NAMALWA (cell line): Measurements from ENCODE around the gene CBX4.

Source experiments
- DNase-seq: peaks from one replicate; pipeline ENCODE4 v3.0.0-alpha.2; 2015; ENCODE audit warnings: low spot score

The CBX4 gene

GRCh38 chr17:79799174-79799537, 40.1 kb downstream of the CBX4 start:
- no peak for DNase-seq

- no peak for DNase-seq
Observed at GRCh38 chr17:79798299-79799173, 40.7 kb downstream of the CBX4 start.

GRCh38 chr17:79797492-79798298, 41.5 kb downstream of the CBX4 start:
- peak; percentile 55 for DNase-seq

GRCh38 chr17:79796763-79797491, 42.3 kb downstream of the CBX4 start, which contains the start of gene CBX8:
Gene CBX8, minus strand, starts transcription at chr17:79797077. Its CDS starts 79 bp downstream, at chr17:79796998.
- DNase-seq: peak; percentile 99

- peak; percentile 61 for DNase-seq
Observed at GRCh38 chr17:79796444-79796762, 42.8 kb downstream of the CBX4 start.

GRCh38 chr17:79795795-79796443, 43.3 kb downstream of the CBX4 start:
- DNase-seq: no peak

- no peak for DNase-seq
Observed at GRCh38 chr17:79794659-79795511, 44.4 kb downstream of the CBX4 start.

GRCh38 chr17:79793924-79794304, 45.3 kb downstream of the CBX4 start:
- DNase-seq: no peak

- no peak for DNase-seq
Observed at GRCh38 chr17:79792984-79793923, 46.0 kb downstream of the CBX4 start.

GRCh38 chr17:79792341-79792871, 46.8 kb downstream of the CBX4 start:
- no peak for DNase-seq

- no peak for DNase-seq
Observed at GRCh38 chr17:79791735-79792161, 47.5 kb downstream of the CBX4 start.

- no peak for DNase-seq
Observed at GRCh38 chr17:79790805-79791734, 48.2 kb downstream of the CBX4 start.

GRCh38 chr17:79789943-79790804, 49.1 kb downstream of the CBX4 start:
- DNase-seq: peak; percentile 41

GRCh38 chr17:79788989-79789942, 50.0 kb downstream of the CBX4 start:
- DNase-seq: no peak

- DNase-seq: no peak
Observed at GRCh38 chr17:79788455-79788854, 50.8 kb downstream of the CBX4 start.

- no peak for DNase-seq
Observed at GRCh38 chr17:79786930-79787643, 52.2 kb downstream of the CBX4 start.
